Measurements from ENCODE around the gene IL4R.

Gene IL4R

DNA sequence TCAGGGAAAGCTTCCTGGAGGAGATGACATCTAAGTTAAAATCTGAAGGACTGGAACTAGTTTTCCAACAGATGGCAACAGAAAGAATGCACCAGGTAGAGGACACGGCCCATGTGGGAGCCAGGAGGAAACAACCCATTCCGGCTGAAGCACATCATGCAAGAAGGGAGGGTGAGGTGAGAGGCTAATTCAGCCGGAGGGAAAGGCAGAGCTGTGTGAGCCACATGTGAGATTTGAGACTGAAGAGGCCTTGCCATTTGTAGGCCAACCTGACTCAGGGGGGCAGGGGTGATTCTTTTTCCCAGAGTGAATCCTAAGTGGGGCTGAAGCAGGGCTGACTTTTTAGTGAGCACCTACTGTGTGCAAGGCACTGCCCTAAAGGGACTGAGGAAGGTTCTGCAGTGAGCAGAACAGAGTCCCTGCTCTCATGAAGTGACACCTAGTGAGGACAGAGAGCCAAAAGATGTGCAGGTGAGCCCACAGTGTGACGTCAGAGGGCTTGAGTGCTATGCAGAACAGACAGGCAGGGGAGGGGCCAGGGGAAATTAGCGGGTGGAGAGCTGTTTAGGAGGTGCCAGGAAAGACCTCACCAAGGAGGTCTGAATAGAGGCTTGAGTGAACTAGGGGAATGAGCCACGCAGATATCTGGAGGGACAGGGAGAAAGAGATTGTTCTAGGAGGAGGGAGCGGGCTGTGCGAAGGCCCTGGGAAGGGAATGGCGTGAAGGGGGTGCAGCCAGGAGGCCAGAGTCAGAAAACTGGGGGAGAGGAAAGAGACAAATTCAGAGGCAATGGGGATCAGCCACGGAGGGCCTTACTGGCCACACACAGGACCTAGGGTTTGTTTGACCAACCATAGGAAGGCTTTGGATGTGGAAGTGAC lies 68.4 kb downstream of the IL4R start:
- Histone ChIP-seq H3K36me3 (ENCODE audit: insufficient read depth) (no peaks in the 10 kb centered on the region), H3K4me3 (IDR thresholded peaks at IDR 0.05; ENCODE audit: insufficient read depth, low read depth, low read length) (no peak overlapping the region), H2AFZ (ENCODE audit: low read depth) (no peak overlapping the region), H3K27me3 (ENCODE audit: insufficient read depth, low read depth) (no peaks in the 10 kb centered on the region), H3K9ac (no peak overlapping the region), H4K20me1 (ENCODE audit: insufficient read depth) (no peaks in the 10 kb centered on the region), H3K27ac (no peak overlapping the region), H3K4me1 (ENCODE audit: low read depth, poor library complexity, severe bottlenecking) (peaks cover 23% of the 10 kb centered on the region), H3K4me2 (no peak overlapping the region), H3K79me2 (ENCODE audit: insufficient read depth, low read depth) (no peaks in the 10 kb centered on the region)
- TF ChIP-seq, protein P1, sequence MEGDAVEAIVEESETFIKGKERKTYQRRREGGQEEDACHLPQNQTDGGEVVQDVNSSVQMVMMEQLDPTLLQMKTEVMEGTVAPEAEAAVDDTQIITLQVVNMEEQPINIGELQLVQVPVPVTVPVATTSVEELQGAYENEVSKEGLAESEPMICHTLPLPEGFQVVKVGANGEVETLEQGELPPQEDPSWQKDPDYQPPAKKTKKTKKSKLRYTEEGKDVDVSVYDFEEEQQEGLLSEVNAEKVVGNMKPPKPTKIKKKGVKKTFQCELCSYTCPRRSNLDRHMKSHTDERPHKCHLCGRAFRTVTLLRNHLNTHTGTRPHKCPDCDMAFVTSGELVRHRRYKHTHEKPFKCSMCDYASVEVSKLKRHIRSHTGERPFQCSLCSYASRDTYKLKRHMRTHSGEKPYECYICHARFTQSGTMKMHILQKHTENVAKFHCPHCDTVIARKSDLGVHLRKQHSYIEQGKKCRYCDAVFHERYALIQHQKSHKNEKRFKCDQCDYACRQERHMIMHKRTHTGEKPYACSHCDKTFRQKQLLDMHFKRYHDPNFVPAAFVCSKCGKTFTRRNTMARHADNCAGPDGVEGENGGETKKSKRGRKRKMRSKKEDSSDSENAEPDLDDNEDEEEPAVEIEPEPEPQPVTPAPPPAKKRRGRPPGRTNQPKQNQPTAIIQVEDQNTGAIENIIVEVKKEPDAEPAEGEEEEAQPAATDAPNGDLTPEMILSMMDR (conservative IDR thresholded peaks at IDR 0.05; ENCODE audit: low read depth, low read length): no peak

DNA sequence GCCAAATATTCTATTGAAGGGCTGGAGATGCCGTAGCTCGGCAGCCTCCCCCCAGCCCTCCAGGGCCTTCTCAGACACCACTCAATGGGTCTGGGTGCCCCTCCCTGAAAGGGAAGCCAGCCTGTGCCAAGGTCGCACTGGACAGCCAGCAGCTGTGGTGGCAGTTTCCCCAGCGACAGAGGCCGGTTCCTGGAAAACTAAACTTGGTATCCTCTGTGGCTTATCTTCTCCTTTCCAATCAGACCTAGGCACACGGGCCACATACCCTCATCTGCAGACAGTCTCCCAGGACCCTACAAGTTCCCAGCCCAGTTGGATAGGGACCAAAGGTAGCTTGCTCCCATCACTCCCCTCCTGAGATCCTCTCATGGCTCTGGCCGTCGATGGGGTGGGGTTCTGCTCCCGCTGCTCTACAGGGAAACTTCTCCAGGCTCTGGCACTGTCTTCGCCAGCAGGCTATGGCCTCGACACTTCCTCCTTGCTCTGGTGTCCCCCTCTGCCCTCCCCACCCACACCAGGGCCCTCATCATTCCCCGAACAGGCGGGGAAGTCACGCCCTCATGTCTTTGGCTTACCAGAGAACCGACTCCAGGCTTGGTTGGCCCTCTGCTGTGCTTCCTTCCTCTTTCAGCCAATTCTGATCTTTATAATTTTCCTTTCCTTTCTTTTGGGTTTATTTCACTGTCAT lies 69.9 kb downstream of the IL4R start:
- H2AFZ ChIP-seq (ENCODE audit: low read depth): no peak overlapping the region
- H3K27ac ChIP-seq: no peak overlapping the region
- no peaks in the 10 kb centered on the region for H4K20me1 ChIP-seq (ENCODE audit: insufficient read depth)
- TF ChIP-seq, protein P1 (conservative IDR thresholded peaks at IDR 0.05; ENCODE audit: low read depth, low read length): no peak
- no peak overlapping the region for H3K4me2 ChIP-seq
- no peaks in the 10 kb centered on the region for H3K27me3 ChIP-seq (ENCODE audit: insufficient read depth, low read depth)
- no peak overlapping the region for H3K4me3 ChIP-seq (IDR thresholded peaks at IDR 0.05; ENCODE audit: insufficient read depth, low read depth, low read length)
- no peak overlapping the region for H3K9ac ChIP-seq
- H3K36me3 ChIP-seq (ENCODE audit: insufficient read depth): no peaks in the 10 kb centered on the region
- H3K4me1 ChIP-seq (ENCODE audit: low read depth, poor library complexity, severe bottlenecking): peaks cover 35% of the 10 kb centered on the region
- H3K79me2 ChIP-seq (ENCODE audit: insufficient read depth, low read depth): no peaks in the 10 kb centered on the region

DNA sequence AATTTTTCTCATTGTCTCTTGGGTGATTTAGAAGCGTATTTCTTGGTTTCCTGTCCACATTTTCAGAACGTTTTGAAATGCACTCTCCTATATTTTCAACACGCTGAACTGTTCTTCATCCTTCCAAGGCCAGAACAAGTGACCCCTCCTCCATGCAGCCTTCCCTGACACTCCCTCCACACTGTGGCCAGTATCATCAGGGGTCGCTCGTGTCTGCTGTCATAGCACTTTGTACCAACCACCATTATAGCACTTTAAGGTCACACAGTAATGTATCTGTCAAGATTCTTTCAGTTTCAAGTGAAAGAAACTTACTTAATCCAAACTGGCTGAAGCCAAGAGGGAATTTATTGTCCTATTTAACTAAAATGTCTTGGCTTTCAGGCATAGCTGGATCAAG lies 70.7 kb downstream of the IL4R start:
- Histone ChIP-seq H3K79me2 (ENCODE audit: insufficient read depth, low read depth) (no peaks in the 10 kb centered on the region), H3K4me1 (ENCODE audit: low read depth, poor library complexity, severe bottlenecking) (peaks cover 35% of the 10 kb centered on the region), H3K4me3 (IDR thresholded peaks at IDR 0.05; ENCODE audit: insufficient read depth, low read depth, low read length) (no peak overlapping the region), H3K27ac (no peak overlapping the region), H3K4me2 (no peak overlapping the region), H3K9ac (no peak overlapping the region), H2AFZ (ENCODE audit: low read depth) (no peak overlapping the region), H3K36me3 (ENCODE audit: insufficient read depth) (no peaks in the 10 kb centered on the region), H3K27me3 (ENCODE audit: insufficient read depth, low read depth) (no peaks in the 10 kb centered on the region), H4K20me1 (ENCODE audit: insufficient read depth) (no peaks in the 10 kb centered on the region)
- TF ChIP-seq, protein P1 (conservative IDR thresholded peaks at IDR 0.05; ENCODE audit: low read depth, low read length): no peak

DNA sequence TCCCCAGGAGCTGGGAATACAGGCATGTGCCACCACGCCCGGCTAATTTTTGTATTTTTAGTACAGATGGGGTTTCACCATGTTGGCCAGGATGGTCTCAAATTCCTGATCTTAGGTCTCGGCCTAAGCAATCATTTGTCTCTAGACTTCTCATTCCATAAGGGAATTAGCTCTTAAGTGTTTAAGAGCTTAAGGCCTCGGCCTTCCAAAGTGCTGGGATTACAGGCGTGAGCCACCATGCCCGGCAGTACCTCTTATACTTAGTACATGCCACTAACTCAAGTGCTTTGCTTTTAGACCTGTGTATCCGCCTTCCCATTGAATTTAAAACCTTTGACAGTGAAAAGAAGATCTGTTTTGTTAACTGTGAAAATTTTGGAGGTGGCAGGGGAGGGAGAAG lies 71.6 kb downstream of the IL4R start:
- Histone ChIP-seq H3K4me3 (IDR thresholded peaks at IDR 0.05; ENCODE audit: insufficient read depth, low read depth, low read length) (no peak overlapping the region), H3K27ac (no peak overlapping the region), H3K27me3 (ENCODE audit: insufficient read depth, low read depth) (no peaks in the 10 kb centered on the region), H3K36me3 (ENCODE audit: insufficient read depth) (no peaks in the 10 kb centered on the region), H3K4me2 (no peak overlapping the region), H3K79me2 (ENCODE audit: insufficient read depth, low read depth) (no peaks in the 10 kb centered on the region), H3K9ac (no peak overlapping the region), H2AFZ (ENCODE audit: low read depth) (no peak overlapping the region), H4K20me1 (ENCODE audit: insufficient read depth) (no peaks in the 10 kb centered on the region), H3K4me1 (ENCODE audit: low read depth, poor library complexity, severe bottlenecking) (peaks cover 44% of the 10 kb centered on the region)
- TF ChIP-seq, protein P1 (conservative IDR thresholded peaks at IDR 0.05; ENCODE audit: low read depth, low read length): no peak

Data from KMS-11 (cell line).